GM21447 (cell line): ENCODE data around the gene ADSS2.
"Not testable (repeated sequence)": the region's sequence is repeated elsewhere in the genome, so short reads cannot be mapped to it uniquely, and the experiment has no call there.

Experiments used
- ATAC-seq: cut with Tn5 transposase; IDR thresholded peaks from one replicate; pipeline ENCODE4 v1.9.1; 2021; ENCODE audit not compliant: unreplicated experiment

The ADSS2 gene

GRCh38 chr1:244400974-244401373 lies 50.7 kb downstream of the ADSS2 start:
- ATAC-seq, result no peak

DNA sequence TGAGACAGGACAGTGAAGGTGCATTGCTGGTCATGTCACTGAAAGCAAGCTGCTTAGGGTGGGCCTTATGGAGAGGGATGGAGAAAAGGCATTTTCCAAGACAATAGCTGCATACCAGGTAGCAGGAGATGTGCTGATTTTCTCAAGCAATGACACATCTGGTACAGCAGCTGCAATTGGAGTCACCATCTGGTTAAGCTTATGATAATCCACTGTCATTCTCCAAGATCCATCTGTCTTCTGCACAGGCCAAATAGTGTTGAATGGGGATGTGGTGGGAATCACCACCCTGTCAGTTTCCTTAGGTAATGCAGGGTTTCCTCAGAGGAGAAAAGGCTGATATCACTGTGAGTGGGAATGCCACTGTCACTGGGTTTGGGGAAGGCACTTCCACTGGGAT lies 54.6 kb downstream of the ADSS2 start:
- no peak for ATAC-seq

DNA sequence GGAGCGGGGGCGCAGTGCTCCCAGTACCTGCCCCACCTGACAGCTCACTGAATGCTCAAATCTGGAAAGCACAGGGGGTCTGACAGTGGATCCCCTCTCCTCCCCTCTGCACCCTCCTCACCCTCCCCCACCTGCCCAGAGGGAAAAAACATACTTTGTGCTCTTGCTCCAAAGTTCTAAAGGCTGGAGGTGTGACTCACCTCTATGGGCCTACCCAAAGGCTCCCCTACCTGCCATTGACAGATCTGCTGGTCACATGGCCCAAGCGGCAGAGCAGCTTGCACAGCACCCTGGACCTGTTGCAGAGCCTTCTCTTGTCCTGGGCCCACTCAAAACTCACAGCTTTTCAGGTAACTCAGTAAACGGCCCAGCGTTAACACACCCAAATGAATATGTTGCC lies 55.7 kb downstream of the ADSS2 start:
- no peak for ATAC-seq

DNA sequence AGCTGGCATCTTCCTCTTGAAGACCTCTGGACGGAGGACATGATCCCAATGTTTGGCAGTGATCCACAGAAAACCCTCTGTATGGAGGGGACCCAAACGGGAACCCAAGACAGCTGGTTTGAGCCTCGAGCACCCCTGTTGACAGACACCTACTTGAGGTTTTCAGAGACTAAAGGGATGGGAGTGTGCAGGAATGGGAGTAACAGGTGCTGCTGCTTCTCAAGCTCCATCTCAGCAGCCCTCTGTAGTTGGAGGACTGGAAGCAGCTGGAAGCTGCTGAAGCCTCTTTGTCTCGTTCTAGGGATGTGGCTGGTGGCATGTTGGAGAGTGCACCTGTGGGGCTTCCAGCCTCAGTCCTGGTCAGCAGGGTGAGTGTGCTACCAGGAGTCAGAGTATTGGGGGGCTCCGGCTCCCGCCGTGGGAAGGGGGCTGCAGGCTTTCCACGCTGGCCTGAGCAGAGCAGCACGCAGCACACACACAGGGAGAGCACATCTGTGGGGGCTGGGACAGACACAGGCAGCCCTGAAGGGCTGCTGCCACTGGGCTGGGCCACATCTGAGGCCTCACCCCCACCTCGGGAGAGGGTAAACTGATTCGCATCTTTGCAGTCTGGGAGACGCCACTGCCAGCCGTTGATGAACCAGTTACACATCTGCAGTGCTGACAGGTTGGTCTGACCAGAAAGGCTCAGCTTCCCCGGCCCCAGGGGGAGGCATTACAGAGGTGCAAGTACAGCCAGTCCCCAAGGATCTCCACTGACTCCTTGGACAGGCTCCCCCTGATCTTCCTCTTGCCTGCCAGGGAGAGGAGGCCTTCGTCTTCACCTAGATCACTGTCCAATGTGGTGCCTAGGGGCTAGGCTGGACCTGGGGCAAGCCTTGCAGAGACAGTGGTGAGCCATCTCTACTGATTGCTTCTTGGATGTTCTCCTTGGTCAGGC lies 56.6 kb downstream of the ADSS2 start:
- ATAC-seq, result no peak

DNA sequence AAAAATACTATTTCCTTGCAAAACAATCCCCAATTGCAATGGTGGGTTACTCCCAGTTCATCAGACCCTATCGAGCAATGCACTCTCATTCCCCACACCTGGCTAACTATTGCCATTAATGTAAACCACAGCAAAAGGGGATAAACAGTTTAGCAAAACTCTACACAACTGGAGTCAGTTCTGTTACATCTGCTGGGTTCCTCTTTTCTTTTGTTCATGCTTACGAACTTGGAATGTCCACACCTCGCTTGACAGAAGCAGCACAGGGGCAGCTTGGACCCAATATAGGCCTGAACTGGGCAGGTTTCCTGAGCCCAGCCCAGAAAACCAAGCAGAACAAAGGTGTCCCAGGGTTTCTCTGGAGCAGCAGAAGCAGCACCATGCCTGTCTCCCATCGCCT lies 57.4 kb downstream of the ADSS2 start:
- ATAC-seq, result no peak

GRCh38 chr1:244393604-244394176 lies 58.0 kb downstream of the ADSS2 start:
- ATAC-seq, result no peak

DNA sequence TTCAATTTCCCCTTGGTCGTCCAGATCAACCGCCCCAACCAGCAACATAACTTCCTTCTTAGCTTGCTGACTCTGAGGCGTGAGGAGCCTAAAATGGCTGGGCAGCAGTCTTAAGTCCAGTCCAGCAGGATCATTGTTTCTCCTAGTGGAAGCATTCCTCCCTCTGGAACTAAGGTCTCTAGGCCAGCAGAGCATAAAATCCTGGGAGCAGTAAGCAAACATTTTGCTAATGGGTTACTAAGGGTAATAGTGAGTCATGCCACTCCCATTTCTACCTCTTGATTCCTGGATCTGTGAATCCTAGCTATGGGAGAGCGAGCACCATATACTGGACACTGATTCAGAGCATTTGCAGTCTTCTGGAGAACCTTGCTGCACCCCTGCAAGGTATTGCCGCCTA lies 59.9 kb downstream of the ADSS2 start:
- ATAC-seq, result no peak

DNA sequence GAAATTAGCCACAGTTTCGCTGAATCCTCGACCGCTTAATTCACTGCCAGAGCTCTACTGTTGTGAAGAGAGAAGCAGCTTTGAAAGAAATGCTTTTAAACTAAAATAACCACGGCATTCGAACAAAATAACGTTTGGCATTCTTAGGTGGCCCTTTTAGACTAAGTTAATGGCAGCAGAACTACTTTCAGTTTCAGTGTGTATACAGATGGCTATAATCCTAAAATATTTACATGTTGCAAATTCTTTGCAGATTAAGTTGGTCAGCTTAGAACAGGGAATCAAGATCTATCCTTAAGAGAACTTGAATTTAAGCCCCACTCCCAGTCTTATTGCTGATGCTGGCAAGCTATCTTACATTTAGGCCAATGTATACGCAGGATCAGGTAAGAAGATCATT lies 62.7 kb downstream of the ADSS2 start:
- ATAC-seq, result no peak

DNA sequence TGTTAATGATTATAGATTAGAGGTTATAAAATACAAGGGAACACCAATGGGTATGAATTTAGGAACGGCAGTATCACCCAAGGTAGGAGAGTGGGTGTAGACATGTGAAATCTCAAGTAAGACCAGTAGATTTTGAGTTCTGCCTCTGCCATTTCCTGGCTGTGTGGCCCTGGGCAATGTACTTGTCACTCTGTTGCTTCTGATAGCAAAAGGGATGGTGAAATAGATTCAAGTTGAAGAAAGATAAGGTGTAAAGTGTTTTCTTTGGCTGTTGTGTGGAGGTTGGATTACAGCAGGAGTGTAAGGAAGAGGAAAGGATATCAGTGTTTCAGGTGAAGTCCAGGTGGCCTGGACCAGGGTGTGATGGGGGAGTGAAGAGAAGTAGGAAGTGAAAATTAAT lies 64.3 kb downstream of the ADSS2 start:
- ATAC-seq, result no peak

DNA sequence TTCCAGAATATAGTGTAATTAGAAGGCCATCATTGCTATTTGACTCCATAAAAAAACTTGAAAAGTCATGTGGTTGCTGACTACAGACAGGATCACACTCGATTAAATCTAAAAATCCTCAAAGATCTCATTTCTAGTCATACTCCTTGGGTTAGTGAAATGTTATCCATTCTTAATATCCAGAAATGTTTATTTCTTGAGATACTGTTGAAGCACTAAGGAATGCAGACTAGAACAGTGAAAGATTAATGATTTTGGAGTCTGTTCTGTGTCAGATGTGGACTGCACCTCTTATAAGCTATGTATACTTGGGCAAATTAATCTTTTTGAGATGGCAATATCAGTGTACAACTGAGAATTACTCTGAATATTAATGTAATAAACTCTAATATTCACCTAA lies 65.1 kb downstream of the ADSS2 start:
- ATAC-seq, result no peak

DNA sequence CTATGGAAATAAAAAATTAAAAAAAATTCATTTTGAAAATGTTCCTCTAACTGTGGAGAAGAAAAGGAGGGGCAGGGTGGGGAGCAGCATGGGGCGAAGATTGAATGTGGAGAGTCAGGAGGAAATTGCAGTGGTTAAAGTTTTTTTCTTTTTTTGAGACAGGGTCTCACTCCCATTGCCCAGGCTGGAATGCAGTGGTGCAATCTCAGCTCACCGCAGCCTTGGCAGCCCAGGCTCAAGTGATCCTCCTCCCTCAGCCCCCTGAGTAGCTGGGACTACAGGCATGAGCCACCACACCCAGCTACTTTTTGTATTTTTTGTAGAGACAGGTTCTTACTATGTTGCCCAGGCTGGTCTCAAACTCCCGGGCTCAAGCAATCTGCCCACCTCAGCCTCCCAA lies 67.6 kb downstream of the ADSS2 start:
- no peak for ATAC-seq

DNA sequence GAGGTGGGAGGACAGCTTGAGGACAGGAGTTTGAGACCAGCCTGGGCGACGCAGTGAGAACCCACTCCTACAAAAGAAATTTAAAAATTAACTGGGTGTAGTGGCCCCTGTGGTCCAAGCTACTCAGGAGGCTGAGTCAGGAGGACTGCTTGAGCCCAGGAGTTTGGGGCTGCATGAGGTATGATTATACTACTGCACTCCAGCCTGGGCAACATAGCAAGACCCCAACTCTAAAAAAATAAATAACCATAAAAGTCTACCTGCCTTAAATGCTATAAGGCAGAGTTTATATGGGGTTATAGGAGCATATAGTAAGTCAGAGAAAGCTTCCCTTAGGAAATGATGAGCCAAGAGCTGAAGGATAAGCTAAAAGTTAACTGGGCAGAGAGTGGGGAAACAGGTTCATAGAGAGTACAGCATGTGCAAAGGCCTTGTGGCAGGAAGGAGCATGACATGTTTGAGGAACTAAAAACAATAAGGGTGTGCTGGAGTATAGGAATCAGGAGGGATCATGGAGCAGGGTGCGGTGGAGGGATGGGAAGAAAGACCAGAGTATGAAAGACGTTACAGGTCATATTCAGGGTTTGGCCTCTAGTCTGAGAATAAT lies 68.3 kb downstream of the ADSS2 start:
- no peak for ATAC-seq

DNA sequence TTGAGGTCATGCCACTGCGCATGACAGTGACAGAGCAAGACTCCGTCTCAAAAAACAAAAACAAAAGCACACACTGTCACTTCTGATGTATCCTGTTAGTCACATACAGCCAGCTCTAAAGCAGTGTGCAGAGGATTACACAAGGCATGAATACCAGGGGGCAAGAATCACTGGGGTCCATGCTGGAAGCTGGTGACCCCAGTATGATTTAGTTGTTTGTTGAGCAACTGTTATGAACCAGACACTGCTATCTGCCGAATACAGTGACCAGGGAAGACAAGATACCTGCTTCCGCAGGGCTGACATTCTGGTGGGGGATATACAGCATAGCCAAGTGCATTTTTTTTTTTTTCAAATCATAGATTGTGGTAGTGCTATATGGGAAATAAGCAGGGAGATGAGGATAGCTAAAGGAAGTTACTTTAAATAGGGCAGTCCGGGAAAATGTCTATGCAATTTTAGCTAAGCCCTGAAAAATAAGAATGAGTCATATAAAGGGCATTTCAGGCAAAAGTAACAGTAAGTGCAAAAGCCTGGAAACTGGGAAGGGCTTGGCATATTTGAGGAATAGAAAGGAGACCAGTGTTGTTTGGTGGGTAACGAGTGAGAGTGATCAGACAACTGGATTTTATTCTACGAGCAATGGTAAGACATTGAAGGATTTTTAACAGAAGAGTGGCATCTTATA lies 69.7 kb downstream of the ADSS2 start:
- ATAC-seq, result no peak

- no peak for ATAC-seq
These were observed 75.6 kb downstream of the ADSS2 start for GRCh38 chr1:244376126-244376525.

DNA sequence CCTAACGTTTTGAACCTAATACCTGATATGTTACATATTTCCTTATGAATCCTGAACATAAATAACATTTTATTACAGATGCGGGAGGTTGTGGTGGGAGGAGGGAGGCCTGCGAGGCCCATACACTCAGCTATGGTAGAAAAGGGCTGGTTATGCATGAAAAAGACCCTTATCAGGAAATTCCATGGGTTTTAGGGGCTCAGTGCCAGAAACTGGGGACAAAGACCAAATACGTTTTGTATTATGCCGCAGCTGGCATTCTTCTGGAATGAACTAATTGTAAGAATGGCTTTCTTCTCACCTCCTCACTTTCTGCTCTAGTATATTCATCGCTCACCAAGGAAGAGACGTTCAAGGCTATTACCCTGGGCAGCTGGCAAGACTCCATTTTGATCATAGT lies 76.7 kb downstream of the ADSS2 start:
- ATAC-seq, result no peak

GRCh38 chr1:244374484-244374883 lies 77.2 kb downstream of the ADSS2 start:
- ATAC-seq, result not testable (repeated sequence)

DNA sequence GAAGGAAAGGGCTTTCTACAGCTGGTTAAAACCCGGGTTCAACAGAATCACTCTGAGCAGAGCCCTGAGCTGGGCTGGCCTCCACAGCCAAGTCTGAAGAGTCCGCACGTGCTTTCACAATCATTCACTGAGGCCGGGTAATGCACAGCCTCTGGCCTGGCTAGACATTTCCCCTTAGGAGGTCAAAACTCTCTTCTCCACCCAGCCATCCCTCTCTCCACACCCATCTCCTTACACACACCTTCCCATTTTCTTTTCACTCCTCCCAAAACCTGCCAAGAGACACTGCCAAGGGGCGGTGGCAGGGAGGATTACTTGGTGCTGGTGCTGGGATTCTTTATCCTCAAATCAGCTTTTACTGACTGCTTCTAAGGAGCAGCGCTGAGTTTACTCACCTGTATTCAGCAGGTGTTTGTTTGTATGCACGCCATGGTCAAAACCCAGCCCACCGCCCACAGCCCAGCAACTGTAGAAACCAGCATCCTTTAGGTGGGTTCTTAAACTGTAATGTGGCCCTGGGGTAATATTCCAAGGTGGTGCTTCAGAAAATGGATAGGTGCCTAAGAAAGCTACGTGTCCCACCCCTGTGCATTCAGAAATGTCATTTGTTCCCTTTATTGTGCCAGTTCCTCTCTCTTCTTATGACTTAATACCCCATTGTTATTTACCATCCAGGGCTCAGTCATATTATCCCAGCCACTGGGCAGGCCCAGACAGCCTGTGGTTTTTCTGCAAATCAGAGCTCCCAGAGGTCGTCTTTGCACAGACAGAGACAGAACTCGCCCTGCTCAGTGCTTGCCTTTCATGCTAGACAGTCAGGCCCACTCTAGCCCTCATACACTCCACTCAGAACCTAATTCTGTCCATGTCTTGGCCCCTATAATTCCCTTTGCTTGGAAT lies 80.2 kb downstream of the ADSS2 start:
- ATAC-seq, result no peak

DNA sequence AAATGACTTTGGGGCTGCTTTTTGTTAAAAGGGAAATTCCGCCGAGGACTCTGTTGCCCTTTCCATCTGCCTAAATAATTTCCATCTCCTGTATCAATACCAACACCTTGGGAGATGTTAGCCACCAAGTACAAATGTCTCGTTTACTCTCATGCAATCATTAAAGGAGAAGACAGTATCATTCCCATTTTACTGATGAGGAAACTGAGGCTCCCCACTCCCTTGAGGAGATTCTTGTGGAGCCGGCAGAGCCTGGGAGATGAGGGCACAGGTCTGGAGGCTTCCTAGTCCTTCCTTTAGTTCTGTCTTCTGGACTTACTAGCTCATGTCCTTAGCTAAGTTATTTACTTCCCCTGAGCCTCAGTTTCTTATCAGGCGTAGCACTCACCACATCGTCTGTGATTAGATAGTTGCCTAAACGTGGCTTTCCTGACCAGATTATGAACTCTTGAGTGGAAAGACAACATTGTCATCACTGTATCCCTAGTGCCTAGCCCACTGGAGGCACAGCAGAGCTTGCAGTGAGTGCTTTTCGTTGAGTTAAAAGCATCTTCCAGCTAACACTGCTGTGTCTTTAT lies 81.6 kb downstream of the ADSS2 start:
- ATAC-seq, result no peak

DNA sequence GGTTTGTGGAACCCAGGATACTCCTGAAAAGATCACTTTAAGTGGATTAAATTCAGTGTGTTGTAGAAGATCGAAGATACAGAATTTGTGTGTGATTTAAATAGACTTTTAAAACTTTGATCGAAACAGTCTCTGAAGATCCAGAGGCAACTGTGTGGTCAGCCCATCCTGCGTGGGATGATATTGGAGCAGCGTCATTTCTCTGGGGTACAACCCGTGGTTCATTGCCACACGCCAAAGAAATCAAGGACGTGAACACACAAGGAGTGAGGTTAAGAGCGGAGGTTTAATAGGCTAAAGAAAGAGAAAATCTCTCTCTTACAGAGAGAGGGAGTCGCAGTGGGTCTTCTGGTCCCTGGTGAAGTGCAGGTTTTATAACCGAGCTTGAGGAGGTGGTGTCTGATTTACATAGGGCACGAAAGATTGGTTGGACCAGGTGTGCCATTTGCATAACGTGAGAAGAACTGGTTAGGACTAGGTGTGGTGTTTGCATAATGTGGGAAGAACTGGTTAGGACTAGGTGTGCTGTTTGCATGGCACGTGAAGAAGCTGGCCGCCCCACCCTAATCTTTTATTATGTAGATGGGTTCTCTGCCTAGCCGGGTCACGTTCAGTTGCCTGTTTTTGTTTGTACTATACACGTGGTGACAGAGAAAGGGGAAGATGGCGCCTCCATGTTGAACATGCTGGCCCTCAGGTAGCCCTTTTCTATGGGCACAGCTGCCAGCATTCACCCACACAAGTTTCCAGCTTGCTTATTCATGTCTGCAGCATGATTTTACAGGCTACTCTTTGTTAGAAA lies 82.3 kb downstream of the ADSS2 start:
- ATAC-seq, result no peak
